Islet of Langerhans (tissue), 1 donor: ENCODE measurements around the gene AMN.

Source experiments
- FAIRE-seq: peaks from one replicate; lab custom pipeline; 2011; peaks lifted over from hg19 to GRCh38; lab: Jason Lieb, UNC

The AMN gene

GRCh38 chr14:102943979-102944378, 21.5 kb downstream of the AMN start:
- FAIRE-seq, result no peak

GRCh38 chr14:102944448-102945330, 22.2 kb downstream of the AMN start:
- no peak for FAIRE-seq

GRCh38 chr14:102945346-102946130, 23.1 kb downstream of the AMN start:
- FAIRE-seq, result no peak

GRCh38 chr14:102947321-102948103, 25.0 kb downstream of the AMN start:
- FAIRE-seq, result no peak

GRCh38 chr14:102948698-102949061, 26.2 kb downstream of the AMN start:
- FAIRE-seq, result no peak

GRCh38 chr14:102949062-102949800, 26.8 kb downstream of the AMN start:
- FAIRE-seq, result no peak

GRCh38 chr14:102949801-102950451, 27.5 kb downstream of the AMN start:
- FAIRE-seq, result peak; percentile 53

GRCh38 chr14:102951034-102951433, 28.6 kb downstream of the AMN start:
- no peak for FAIRE-seq

GRCh38 chr14:102951799-102952198, 29.3 kb downstream of the AMN start:
- FAIRE-seq, result no peak

- FAIRE-seq, result no peak
Measured at GRCh38 chr14:102952276-102952675, 29.8 kb downstream of the AMN start.

GRCh38 chr14:102953100-102953499, 30.6 kb downstream of the AMN start:
- FAIRE-seq, result no peak

GRCh38 chr14:102954081-102954789, 31.8 kb downstream of the AMN start:
- no peak for FAIRE-seq

- no peak for FAIRE-seq
Measured at GRCh38 chr14:102955636-102956408, 33.4 kb downstream of the AMN start.

- FAIRE-seq, result no peak
Measured at GRCh38 chr14:102957222-102957621, 34.8 kb downstream of the AMN start.

GRCh38 chr14:102958461-102958860, 36.0 kb downstream of the AMN start:
- no peak for FAIRE-seq

- FAIRE-seq, result no peak
Measured at GRCh38 chr14:102962111-102962627, 39.7 kb downstream of the AMN start.

- FAIRE-seq, result no peak
Measured at GRCh38 chr14:102964152-102964730, 41.8 kb downstream of the AMN start.

GRCh38 chr14:102965282-102965681, 42.8 kb downstream of the AMN start:
- no peak for FAIRE-seq

GRCh38 chr14:102965971-102966655, 43.6 kb downstream of the AMN start:
- FAIRE-seq, result no peak
